Prostate gland (tissue), 2 donors: Measurements from ENCODE around the gene DAZAP1.

Experiments
- CTCF ChIP-seq, 4 experiments: fragments of 200-600 bp in 2 of 4; fragments of 450-650 bp in 2 of 4; sonication (generic) in 2 of 4; IDR thresholded peaks; 1 replicate in 3 of 4; 2 replicates in 1 of 4; pipeline ENCODE4 v1.5.1; 2016 to 2019; ENCODE audit warnings: antibody characterized with exemption in 4 of 4, mild to moderate bottlenecking in 2 of 4, moderate library complexity in 2 of 4
- POLR2AphosphoS5 ChIP-seq: sonication (generic); formaldehyde crosslinking; IDR thresholded peaks from one replicate; pipeline ENCODE4 v1.6.1; 2017; ENCODE audit warnings: antibody characterized with exemption

GRCh38 chr19:1390890-1391423 is 16.4 kb upstream of the DAZAP1 start:
- no peak for TF ChIP-seq CTCF (IDR thresholded peaks at IDR 0.05)
- TF ChIP-seq POLR2AphosphoS5 = no peak
